ENCODE results near the gene CYP21A2.

Gene CYP21A2

GRCh38 chr6:32084780-32085179, 46.6 kb downstream of the CYP21A2 start:
- DNase-seq: no peak

GRCh38 chr6:32085759-32086459, 47.7 kb downstream of the CYP21A2 start:
- DNase-seq: no peak

GRCh38 chr6:32086661-32087573, 48.7 kb downstream of the CYP21A2 start:
- no peak for DNase-seq

GRCh38 chr6:32087574-32088486, 49.6 kb downstream of the CYP21A2 start:
- DNase-seq: no peak

GRCh38 chr6:32088487-32089049, 50.4 kb downstream of the CYP21A2 start:
- no peak for DNase-seq

GRCh38 chr6:32089082-32089828, 51.0 kb downstream of the CYP21A2 start:
- DNase-seq: no peak

Data from NCI-H2081 treated with DMSO at 0.1 percent for 48 hours (cell line).